Right hindlimb (tissue), 1 donor: ENCODE results near the gene MAPK8.

ENCODE experiments used
- DNase-seq: peaks from one replicate; pipeline ENCODE4 v3.0.0-alpha.2; 2018

MAPK8 gene

DNA sequence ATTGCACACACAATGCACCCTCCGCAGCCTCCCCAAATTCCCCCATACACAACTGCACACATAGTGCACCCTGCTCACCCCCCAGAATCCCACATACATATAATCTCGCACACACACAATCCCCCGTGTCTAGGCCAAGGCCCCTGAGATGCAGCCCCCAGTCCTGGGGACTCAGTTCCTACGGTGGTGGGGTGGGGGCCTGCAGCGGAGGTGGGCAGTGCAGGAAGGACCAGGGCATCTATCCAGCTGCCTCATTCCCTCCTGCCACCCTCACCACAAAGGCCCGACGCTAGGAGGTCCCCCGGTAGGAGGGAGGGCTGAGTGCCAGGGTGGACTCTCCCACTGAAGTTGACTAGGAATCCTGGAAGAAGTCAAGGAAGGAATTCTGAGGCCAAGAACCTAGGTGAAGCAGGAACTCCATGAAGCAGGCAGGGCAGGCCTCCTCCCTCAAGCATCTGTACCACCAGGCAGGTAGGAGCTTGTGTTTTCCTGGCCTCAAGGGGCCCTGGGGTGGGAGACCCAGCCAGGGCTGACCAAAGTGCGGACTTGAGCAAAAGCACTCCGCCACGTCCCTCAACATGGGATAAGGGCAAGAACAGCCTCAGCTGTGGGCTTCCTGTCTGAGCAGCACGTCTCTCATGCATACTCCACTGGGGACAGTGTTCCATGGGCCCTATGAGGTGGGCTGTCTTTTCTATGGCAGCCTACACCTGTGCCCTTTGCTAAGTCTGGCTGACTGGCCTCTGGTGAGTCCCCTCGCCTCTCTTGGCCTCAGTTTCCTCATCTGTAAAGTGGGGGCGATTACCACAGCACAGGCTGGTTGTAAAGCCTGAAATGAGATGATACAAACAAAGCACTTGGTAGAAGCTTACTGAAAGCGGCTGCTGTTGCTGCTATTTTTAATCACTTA, 145.7 kb downstream of the MAPK8 start:
- no peak for DNase-seq

DNA sequence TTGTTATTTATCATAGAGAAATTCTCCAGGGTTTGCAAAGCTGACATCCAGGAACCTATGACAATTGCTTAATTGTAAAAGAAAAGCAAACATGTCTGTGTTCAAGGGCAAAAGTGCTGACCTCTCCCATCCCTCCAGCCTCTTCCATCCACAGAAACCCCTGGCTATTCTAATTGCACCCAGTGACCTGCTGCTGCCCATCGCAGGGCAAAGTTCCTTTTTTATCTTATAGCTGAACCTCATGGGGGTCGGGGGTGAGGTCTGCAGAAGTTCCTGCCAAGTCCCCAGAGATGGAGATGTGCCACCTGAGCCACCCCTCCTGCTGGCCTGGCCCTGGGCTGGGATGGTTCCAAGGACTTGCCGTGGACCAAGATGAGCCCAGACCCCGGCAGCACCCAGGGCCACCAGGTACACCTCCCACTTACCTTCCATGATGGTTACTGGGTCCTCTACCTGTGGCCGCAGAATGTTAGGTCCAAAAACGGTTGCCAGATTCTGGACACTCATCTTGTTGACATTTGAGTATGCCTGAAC, 146.5 kb downstream of the MAPK8 start:
- DNase-seq, result no peak

DNA sequence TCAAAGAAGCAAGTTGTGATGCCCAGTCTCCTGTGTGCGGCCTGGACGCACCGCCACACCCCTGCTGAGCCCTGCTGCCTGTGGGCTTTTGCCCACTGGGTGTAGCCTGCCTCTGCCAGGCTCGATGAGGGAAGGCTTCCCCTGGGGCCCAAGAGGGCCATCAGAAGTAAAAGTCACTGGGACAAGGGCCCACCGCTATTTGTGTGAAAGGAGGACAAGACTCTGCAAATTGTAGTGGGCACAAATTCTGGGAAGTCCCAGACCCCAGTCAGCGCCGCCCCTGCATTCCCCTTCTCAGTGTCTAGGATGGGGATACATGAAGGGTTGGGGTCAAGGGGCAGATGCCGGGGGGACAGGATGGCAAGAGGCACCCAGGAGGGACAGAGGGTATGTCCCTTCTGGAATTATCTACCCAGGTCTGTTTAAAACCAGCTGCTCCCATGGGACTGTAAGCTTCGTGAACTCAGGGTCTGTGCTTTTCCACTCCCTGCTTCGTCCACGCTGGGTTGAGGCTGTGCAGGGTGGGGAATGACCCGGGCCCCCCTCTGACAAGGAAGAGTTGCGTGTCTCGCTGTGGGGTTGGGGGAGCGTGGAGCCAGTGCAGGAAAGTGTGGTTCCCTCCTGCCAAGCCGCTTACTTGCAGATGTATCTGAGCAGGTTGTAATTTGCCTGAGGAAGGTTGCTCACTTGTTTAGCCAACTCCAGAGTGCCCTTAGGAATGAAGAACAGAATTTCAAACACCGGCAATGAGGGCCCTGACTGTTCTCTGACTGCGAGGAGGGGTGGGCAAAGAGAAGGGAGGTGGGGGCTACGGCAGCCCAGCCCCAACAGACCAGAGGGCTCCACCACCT, 147.2 kb downstream of the MAPK8 start:
- DNase-seq, result no peak

DNA sequence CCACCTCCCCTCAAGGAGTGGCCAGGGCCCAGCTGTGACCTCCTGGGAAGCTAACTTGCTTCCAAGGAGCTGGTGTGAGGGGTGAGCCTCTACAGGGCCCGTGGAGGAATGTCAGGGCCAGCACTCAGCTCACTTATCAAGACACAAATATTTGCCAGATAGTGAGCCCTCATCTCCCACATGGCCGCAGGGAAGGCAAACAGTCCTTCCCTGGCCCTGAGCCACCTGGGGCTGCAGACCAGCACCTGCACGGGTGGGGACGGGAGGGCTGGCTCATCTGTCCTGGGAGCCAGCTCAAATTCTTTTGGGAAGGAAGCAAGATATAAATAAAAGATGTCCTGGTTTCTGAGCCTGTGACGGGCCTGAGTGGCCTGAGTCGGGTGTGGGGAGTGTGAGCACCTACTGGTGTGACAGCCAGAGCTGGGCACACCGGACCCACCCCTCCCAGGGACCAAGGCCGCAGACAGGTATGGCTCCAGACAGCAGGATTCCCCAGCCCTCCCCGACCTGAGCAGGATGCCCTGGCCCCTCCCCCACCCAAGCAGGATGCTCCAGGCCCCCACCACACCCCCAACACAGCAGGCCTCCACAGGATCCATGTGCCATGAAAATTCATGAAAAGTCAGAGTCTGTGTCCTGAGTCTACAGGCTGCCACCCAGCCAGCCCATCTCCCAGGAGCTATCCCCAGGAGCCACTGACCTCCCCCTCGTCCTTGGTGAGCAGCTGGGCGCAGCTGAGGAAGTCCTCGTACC, 148.0 kb downstream of the MAPK8 start:
- DNase-seq, result no peak

DNA sequence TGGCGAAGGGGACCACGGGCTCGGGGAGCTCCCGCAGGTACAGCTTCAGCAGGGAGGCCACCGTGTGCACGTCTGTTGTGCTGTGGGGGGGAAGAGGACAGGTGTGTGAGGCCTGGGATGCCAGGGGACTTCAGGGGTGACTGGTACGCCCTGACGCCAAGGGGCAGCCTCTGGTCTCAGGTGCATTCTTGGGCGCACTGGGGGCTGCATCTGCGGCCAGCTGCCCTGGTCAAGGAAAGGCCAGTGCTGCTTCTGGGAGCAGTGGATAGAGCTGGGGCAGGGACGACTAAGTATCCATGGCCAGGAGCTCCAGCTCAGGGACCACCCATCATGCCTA, 148.5 kb downstream of the MAPK8 start:
- no peak for DNase-seq

DNA sequence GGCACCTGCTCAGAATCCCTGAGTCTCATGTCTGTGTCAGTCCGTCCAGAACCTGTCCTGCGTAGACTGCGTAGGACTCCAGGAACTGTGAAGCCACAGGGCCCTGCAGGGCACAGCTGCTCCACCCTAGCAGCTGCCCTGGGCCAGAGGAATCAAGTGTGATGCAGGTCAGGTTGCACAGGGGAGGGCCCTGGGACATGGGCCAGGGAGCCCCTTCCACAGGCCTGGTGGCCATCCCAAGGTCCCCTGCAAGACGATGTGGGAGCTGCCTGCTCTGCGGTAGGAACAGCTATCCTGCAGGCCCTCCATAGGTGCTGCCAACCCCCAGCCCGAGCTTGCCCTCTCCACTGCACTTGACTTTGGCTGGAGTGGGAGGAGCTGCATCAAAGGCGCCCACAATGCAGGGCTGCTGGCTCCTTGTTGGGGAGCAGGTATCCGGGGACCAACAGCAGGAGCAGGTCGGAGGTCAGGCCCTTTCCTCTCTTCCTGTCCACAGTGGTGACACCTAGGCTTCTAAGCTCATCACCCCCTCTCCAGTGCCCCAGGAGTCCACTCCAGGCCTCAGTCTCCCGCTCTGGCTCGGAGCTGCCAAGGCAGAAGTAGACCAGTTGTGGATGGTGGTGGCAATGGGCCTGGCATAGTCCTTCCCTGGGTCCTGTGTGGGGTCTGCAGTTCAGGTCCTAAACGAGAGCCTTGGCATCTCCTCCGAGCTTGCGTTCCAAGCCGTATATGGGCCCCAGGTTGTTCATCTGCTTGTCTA, 149.1 kb downstream of the MAPK8 start:
- DNase-seq, result no peak

DNA sequence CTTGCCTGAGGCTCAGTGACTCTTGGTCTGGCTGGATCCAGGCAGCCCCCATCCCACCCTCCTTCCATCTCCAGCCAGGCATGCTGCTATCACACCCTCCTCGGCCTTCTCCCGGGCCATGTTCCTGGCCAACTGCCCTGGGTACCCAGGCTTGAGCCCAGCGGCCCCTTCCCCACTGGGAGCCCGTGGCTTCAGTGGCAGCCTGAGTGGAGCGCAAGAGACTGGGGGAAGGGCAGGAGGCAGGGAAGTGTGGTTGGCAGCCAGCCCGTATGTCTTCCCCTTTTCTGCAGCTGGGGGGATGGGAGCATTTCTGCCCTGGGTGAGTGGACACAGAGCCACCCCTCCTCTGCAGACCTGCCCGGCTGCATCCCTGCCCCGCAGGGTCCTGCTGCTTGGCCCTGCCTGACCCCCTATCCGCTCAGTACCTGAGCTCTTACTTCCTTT, 149.9 kb downstream of the MAPK8 start:
- no peak for DNase-seq

DNA sequence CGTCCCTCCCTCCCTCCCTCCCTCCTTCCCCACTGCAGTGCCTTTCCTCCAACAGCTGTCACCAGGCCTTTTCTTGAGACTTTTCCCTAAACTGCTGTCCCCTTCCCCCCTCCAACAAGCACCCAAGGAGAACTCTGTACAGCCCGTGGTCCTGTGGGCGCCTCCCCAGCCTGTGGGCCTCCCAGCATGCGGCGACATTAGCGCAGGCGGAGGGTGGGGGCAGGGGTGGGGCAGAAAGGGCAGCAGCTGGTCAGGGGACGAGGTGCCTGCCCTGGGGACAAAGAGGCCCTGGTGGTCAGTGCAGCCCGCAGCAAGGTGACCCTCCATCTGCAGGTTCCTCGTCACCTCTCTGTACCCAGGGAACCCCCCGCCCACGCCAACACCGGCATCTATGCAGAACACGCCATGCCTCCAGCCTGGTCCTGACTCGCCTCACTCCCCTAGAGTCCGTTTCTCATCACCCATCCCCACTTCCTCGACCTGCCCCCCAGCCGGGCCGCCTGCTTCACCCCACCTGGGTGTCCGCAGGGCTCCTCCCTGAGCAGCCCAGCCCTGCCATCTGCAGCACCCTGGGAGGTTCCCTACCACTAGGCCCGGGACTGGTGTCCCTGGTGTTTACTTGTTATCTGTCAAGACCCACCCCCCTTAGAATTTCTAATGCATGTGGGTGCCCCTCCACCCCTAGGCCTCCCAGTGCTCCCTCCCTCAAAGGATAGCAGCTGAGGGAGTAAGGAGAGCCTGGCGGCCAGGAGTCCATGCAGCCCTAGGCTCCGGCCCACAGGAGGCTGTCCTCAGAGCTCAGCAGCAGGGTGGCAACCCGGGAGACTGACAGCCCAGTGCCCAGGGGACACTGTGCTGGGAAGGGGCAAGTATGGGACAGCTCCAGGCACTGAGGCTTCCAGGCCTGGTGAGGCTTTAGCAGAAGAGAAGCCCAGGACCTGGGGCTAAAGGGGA, 150.6 kb downstream of the MAPK8 start:
- no peak for DNase-seq

DNA sequence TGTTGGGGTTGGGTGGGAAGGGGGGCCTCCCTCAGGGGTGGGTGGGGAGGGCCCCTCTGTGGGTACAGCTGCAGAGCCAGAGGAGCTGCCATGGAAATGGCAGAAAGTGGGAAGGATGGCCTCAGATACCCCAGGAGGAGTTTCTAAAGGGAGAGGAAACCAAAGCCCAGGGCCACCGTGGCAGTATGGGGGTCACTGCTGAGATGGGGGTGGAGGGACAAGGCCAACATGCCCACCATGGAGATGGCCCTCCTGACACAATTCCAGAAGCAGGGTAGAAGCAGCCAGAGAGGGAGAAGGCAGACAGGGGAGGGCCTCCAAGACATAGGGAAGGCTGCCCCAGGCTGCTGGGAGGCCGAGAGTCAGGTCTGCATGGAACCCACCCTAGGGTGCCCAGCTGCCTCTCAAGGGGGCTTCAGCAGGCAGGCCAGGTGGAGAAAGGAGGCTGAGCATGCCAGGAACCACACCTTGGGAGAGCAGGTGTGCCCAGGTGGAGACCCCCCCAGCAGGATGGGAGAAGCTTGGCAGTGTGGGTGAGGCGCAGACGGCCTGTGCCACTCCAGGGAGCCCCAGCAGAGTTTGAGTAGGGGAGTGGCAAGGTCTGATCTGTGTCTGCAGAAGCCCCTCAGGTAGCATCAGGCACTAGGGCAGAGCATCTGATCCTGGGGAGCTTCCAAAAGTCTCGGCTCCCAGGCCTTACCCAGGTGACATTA, 151.6 kb downstream of the MAPK8 start:
- DNase-seq, result no peak

DNA sequence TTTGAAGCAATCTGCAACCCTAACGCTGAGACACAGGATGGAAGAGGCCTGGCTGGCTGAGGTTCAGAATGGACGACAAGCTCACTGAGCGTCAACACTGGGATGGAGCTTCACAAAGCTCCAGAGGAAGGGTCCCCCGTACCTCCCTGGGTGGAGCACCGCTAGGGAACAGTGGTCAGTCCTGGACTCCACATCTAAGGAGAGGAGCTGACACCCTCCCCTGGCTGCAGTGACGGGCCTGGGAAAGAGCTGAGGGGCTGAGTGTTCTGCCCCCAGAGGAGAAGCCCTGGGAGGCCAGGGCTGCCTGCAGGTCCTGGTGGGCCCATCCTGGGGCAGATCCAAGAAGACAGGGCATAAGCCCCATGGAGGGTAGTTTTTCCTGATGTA, 152.2 kb downstream of the MAPK8 start:
- DNase-seq, result no peak

DNA sequence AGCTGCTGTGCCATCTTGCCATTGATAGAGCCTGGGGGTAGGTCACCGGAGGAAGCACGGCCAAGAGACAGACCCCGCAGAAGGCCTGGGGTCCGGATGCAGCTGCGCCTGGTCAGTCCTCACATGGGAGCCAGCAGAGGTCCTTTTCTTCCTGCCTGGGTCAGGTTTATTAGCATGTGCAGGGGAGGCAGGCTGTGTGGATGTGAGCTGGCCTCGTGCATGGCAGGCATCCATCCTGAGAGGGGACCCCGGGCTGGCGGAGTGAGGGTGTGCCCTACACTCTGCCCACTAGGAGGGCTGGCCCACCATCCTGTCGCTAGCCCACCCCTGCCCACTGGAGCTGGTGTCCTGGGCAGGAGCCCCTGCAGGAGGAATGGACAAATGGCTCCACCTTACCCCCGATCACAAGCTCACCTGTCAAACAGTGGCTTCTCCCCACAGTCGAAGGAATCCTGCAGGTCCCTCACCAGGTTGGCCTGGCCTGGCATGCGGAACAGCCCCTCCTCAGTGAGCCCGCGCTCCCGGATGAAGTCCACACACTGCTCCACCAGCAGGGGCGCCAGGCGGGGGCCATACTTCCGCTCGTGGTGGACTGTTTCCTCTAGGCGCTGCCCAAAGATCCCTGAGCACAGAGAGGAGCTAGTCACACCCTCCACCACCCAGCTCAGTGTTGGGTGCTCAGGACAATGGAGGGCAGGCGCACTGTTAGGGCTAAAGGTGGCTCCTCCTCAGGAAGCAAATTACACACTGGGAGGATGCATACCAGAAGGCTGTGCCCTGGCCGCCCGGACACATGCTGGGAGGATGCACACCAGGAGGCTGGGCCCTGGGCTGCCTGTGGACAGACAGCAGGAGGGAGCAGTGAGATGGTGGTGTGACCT, 153.0 kb downstream of the MAPK8 start:
- no peak for DNase-seq

DNA sequence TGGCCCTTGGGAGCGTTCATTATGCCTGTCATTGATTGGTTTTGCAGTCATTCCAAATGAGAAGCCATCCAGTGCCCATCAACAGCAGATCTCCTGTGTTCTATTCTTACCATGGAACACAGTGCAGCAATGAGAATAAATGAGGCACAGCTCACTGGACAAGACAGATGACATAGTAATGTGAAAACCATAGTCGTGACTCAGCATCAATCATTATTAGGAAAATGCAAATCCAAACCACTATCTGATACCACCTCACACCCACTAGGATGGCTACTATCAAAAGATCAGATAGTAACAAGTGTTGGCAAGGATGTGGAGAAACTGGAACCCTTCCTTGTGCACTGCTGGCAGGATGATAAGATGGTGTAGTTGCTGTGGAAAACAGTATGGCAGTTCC, 153.7 kb downstream of the MAPK8 start:
- DNase-seq, result no peak

DNA sequence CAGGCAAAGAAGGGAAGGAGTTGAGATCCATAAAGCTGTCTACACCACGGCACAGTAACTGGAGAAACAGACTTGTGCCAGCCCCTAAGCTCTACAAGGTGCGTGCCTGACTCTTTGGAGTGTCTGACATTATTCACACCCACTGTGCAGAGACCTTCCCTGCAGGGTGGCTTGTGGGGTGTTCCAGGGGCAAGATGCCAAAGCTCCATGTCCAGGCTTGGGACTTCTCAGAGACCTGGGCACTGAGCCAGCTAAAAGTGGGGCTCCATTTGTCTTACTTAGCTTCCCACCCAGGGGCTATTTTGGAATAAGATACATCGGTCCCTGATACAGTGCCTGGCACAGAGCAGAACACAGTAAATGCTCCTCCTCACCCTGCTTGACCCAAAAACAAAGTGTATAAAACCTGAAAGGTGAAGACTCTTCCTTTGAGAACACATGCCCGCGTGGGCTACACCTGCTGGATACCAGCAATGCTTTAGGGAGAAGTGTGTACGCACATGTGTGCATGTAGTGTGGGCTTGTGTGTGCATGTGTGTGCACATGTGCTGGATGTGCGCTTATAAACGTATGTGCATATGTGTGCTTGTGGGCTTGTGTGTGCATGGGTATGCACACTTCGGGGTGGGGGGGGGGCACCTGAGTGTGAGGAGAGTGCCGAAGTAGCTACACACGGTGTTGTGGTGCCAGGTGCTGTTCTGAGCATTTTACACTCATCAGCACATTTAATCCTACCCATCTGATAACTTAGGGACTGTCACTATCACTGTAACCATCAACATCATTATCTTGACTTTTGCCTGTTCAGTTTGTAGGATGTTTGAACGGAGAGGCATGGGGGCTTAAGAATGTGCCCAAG, 155.4 kb downstream of the MAPK8 start:
- no peak for DNase-seq

DNA sequence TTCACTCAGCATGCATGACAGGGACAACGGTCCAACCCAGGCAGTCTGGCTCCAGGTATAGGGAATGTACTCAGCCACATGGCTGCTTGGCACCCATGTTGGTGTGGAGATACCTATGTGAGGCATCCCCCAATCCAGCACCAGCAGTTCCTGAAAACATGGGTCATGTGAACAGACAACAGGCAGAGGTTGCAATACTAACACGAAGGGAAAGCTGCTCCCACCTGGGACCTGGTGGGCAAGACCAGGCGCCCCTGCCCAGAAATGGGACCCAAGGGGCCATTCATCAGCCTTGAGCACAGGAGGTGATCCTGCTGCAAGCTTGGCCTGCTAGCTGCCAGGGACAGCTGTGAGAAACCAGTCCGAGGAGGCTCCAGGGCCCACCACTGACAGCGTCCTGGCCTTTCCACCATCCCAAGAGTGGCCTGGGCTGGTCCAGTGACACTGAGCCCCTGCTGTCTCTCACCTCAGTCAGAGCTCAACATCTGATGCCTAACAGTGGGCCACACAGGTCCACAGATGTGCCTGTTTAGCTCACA, 156.1 kb downstream of the MAPK8 start:
- no peak for DNase-seq

DNA sequence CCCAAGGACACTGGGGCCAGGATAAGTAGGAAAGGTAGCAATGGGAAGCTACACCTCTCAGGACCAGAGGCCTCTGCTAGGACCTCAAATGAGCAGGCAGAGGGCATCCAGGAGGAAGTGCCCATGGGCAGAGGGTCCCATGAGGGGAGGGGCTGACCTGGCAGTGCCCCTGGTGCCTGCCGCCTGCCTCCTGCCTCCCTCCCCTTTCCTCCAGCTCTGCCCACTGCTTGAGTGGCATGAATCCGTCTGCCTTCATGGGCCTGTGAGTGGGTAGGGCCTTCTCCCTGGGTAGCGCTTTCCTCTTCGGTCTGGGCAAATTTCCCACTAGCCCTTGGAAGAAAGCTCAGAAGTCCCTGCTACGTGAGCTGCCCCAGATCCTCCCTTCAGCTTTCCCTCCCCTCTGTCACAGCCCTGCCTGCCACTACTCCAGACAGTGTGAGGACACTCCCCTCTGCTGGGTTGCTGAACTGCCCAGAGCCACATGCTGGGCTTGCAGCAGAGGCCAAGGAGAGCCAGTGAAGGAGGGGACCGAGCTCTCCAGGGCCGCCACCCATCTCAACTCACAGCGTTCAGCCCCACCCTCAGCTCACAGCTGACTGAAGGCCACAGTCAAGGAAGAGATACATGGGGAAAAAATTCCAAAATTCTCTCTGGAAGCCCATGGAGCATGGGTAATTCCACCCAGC, 157.0 kb downstream of the MAPK8 start:
- no peak for DNase-seq

DNA sequence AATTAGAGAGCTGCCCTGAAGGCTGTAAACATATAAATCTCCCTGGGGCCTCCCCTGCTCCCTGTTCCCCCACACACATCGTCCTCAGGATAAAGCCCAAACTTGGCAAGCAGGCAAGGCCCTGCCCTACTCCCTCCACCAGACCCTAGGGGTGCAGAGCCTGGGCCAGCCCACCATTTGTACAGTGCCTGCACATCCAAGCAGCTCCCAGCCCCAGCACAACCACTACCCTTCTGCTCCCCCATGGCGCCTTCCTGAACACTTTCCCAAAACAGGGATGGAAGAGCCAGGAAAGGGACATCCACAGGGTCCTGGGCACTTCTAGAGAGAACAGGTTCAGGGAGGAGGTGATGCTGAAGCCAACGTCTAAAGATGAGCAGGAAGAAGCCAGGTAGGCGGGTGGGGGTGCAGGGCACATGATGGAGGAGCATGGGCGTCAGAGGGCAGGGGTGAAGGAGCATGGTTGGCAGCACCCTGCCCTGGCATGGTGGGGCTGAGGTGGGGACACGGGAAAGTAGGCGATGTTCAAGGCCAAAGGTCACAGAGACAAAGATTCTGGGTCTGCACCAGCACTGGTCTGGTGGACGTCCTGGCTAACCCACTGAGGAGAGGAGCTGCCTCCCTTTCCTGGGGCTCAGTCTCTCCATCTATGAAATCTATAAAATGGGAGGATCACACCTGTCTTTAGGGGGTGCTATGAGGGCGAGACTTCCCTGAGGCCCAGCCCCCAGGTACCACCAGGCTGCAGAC, 157.8 kb downstream of the MAPK8 start:
- DNase-seq, result no peak
